Colonic mucosa (tissue), 4 donors: ENCODE results near the gene PHF11. TPM values are rescaled to one million over a fixed set of nuclear protein-coding genes. Genes with fewer than 3 reads are reported as not detected.

Experiments used
- DNase-seq: peaks from one replicate; pipeline ENCODE4 v3.0.0-alpha.2; 2020
- H3K27ac ChIP-seq: fragments of 200-600 bp; one replicate; pipeline ENCODE4 v1.8.0; 2021
- H3K27me3 ChIP-seq: fragments of 200-600 bp; one replicate; pipeline ENCODE4 v1.8.0; 2021
- H3K36me3 ChIP-seq: fragments of 200-600 bp; one replicate; pipeline ENCODE4 v1.8.0; 2021
- H3K4me1 ChIP-seq: fragments of 200-600 bp; one replicate; pipeline ENCODE4 v1.8.0; 2021; ENCODE audit warnings: mild to moderate bottlenecking
- H3K4me3 ChIP-seq: fragments of 200-600 bp; one replicate; pipeline ENCODE4 v1.8.0; 2021
- H3K9ac ChIP-seq, 2 donors: one replicate each; pipeline ENCODE4 v1.7.0; 2013; ENCODE audit warnings: control low read depth in 2 of 2, low read depth in 2 of 2, low read length in 2 of 2
- H3K9me3 ChIP-seq: fragments of 200-600 bp; one replicate; pipeline ENCODE4 v1.8.0; 2021
- CTCF ChIP-seq: fragments of 200-600 bp; IDR thresholded peaks from one replicate; pipeline ENCODE4 v1.8.0; 2022; ENCODE audit warnings: antibody characterized with exemption, mild to moderate bottlenecking
- intact Hi-C: fragments of 100-400 bp; cut with DNase I; formaldehyde crosslinking; loops from one replicate; pipeline ENCODE4 v1.14.1; 2022
- total RNA-seq, 2 donors: library from RNA; stranded (reverse); fragmentation: NEBNext Ultra II Directional in 1 of 2; extraction: Animal tissue kit (Norgen Biotek cat#: 25700) in 1 of 2; gene quantifications; one replicate each; pipeline ENCODE4 v1.2.1, GENCODE V29; 2021
- donor health status: healthy.
- donor health status: DM: no; HTN: no; CAD: no.
- donor health status: DM: no; HTN: no; CAD: no.

Gene PHF11
- total RNA-seq, 2 donors from 2014 or later, result 20.3 to 24.1 TPM

- no peaks in the 10 kb centered on the region for H3K9me3 ChIP-seq
- H3K27me3 ChIP-seq, result no peaks in the 10 kb centered on the region
- H3K4me3 ChIP-seq, result no peak overlapping the region
- no peak for DNase-seq
- no peaks in the 10 kb centered on the region for H3K4me1 ChIP-seq
- H3K36me3 ChIP-seq, result no peaks in the 10 kb centered on the region
- intact Hi-C loops, result no loop called here
- TF ChIP-seq CTCF, result no peak
- no peak overlapping the region for H3K9ac ChIP-seq
- no peak overlapping the region for H3K27ac ChIP-seq
These were observed 42.3 kb upstream of the PHF11 start for GRCh38 chr13:49453465-49453864.

- H3K27me3 ChIP-seq, result no peaks in the 10 kb centered on the region
- no peaks in the 10 kb centered on the region for H3K4me1 ChIP-seq
- intact Hi-C loops, result no loop called here
- TF ChIP-seq CTCF, result no peak
- DNase-seq, result no peak
- no peak overlapping the region for H3K4me3 ChIP-seq
- H3K9ac ChIP-seq, result no peak overlapping the region
- H3K36me3 ChIP-seq, result no peaks in the 10 kb centered on the region
- no peak overlapping the region for H3K27ac ChIP-seq
- no peaks in the 10 kb centered on the region for H3K9me3 ChIP-seq
These were observed 41.3 kb upstream of the PHF11 start for GRCh38 chr13:49454388-49455006.

- no peak overlapping the region for H3K27ac ChIP-seq
- no peaks in the 10 kb centered on the region for H3K9me3 ChIP-seq
- DNase-seq, result no peak
- H3K4me1 ChIP-seq, result no peaks in the 10 kb centered on the region
- intact Hi-C loops, result no loop called here
- no peak overlapping the region for H3K4me3 ChIP-seq
- no peak overlapping the region for H3K9ac ChIP-seq
- H3K36me3 ChIP-seq, result no peaks in the 10 kb centered on the region
- TF ChIP-seq CTCF, result no peak
- H3K27me3 ChIP-seq, result no peaks in the 10 kb centered on the region
These were observed 40.8 kb upstream of the PHF11 start for GRCh38 chr13:49455007-49455398.

GRCh38 chr13:49456156-49456555 lies 39.6 kb upstream of the PHF11 start:
- no peaks in the 10 kb centered on the region for H3K9me3 ChIP-seq
- no peaks in the 10 kb centered on the region for H3K27me3 ChIP-seq
- DNase-seq, result no peak
- intact Hi-C loops, result no loop called here
- no peak for TF ChIP-seq CTCF
- H3K27ac ChIP-seq, result no peak overlapping the region
- H3K36me3 ChIP-seq, result no peaks in the 10 kb centered on the region
- H3K4me1 ChIP-seq, result no peaks in the 10 kb centered on the region
- H3K9ac ChIP-seq, result no peak overlapping the region
- no peak overlapping the region for H3K4me3 ChIP-seq

- no peaks in the 10 kb centered on the region for H3K4me1 ChIP-seq
- no peak for DNase-seq
- no peak overlapping the region for H3K9ac ChIP-seq
- no peak overlapping the region for H3K27ac ChIP-seq
- TF ChIP-seq CTCF, result no peak
- H3K27me3 ChIP-seq, result no peaks in the 10 kb centered on the region
- intact Hi-C loops, result no loop called here
- H3K9me3 ChIP-seq, result no peaks in the 10 kb centered on the region
- no peak overlapping the region for H3K4me3 ChIP-seq
- H3K36me3 ChIP-seq, result no peaks in the 10 kb centered on the region
These were observed 38.5 kb upstream of the PHF11 start for GRCh38 chr13:49457221-49457620.
